HG02852 (cell line): ENCODE data around the gene OXNAD1.
A peak's percentile ranks its signal among the peaks of the same experiment; 100 is the strongest.

ENCODE experiments used
- ATAC-seq: cut with Tn5 transposase; IDR thresholded peaks from one replicate; pipeline ENCODE4 v1.9.1; 2021; ENCODE audit warnings: mild to moderate bottlenecking, moderate library complexity; ENCODE audit not compliant: unreplicated experiment

The OXNAD1 gene

GRCh38 chr3:16247282-16248061 is 17.5 kb upstream of the OXNAD1 start:
- peak; percentile 86 for ATAC-seq

- no peak for ATAC-seq
These were observed 16.5 kb upstream of the OXNAD1 start for GRCh38 chr3:16248556-16248955.

GRCh38 chr3:16249336-16249735 is 15.7 kb upstream of the OXNAD1 start:
- no peak for ATAC-seq

GRCh38 chr3:16249886-16250285 is 15.1 kb upstream of the OXNAD1 start:
- ATAC-seq, result no peak

- ATAC-seq, result no peak
These were observed 13.5 kb upstream of the OXNAD1 start for GRCh38 chr3:16251316-16252085.

GRCh38 chr3:16252243-16252978 is 12.6 kb upstream of the OXNAD1 start:
- ATAC-seq, result no peak

- ATAC-seq, result no peak
These were observed 12.0 kb upstream of the OXNAD1 start for GRCh38 chr3:16252988-16253387.

GRCh38 chr3:16253601-16254000 is 11.4 kb upstream of the OXNAD1 start:
- no peak for ATAC-seq

GRCh38 chr3:16254916-16255315 is 10.1 kb upstream of the OXNAD1 start:
- ATAC-seq, result peak; percentile 49

GRCh38 chr3:16255326-16255725 is 9.7 kb upstream of the OXNAD1 start:
- no peak for ATAC-seq

GRCh38 chr3:16255726-16256125 is 9.3 kb upstream of the OXNAD1 start:
- no peak for ATAC-seq

GRCh38 chr3:16257309-16257708 is 7.7 kb upstream of the OXNAD1 start:
- no peak for ATAC-seq

GRCh38 chr3:16258177-16258576 is 6.8 kb upstream of the OXNAD1 start:
- no peak for ATAC-seq

GRCh38 chr3:16258866-16259265 is 6.1 kb upstream of the OXNAD1 start:
- ATAC-seq, result no peak

- no peak for ATAC-seq
These were observed 5.0 kb upstream of the OXNAD1 start for GRCh38 chr3:16260046-16260445.

GRCh38 chr3:16262174-16262573 is 2.8 kb upstream of the OXNAD1 start:
- no peak for ATAC-seq

- ATAC-seq, result peak; percentile 1
These were observed 771 bp upstream of the OXNAD1 start for GRCh38 chr3:16264174-16264707.

GRCh38 chr3:16265455-16265786 is 409 bp downstream of the OXNAD1 start:
- no peak for ATAC-seq

- ATAC-seq, result no peak
These were observed 1.7 kb downstream of the OXNAD1 start for GRCh38 chr3:16266714-16267113.

GRCh38 chr3:16270855-16271254 is 5.8 kb downstream of the OXNAD1 start:
- ATAC-seq, result no peak

- ATAC-seq, result no peak
These were observed 7.6 kb downstream of the OXNAD1 start for GRCh38 chr3:16272588-16272987.
